HG03045 (cell line): ENCODE results near the gene SLC25A13.
"Not testable (repeated sequence)": the region's sequence is repeated elsewhere in the genome, so short reads cannot be mapped to it uniquely, and the experiment has no call there.

Experiments
- ATAC-seq: cut with Tn5 transposase; IDR thresholded peaks from one replicate; pipeline ENCODE4 v1.9.1; 2021; ENCODE audit warnings: mild to moderate bottlenecking, moderate library complexity; ENCODE audit not compliant: unreplicated experiment

Gene SLC25A13

GRCh38 chr7:96174812-96175211, 147.1 kb downstream of the SLC25A13 start:
- no peak for ATAC-seq

GRCh38 chr7:96173781-96174180, 148.1 kb downstream of the SLC25A13 start:
- no peak for ATAC-seq

GRCh38 chr7:96169439-96169838, 152.5 kb downstream of the SLC25A13 start:
- no peak for ATAC-seq

- ATAC-seq, result no peak
Measured at GRCh38 chr7:96167424-96167823, 154.5 kb downstream of the SLC25A13 start.

GRCh38 chr7:96161897-96162296, 160.0 kb downstream of the SLC25A13 start:
- ATAC-seq, result no peak

GRCh38 chr7:96157856-96158255, 164.0 kb downstream of the SLC25A13 start:
- no peak for ATAC-seq

GRCh38 chr7:96154506-96154905, 167.4 kb downstream of the SLC25A13 start:
- not testable (repeated sequence) for ATAC-seq

- ATAC-seq, result no peak
Measured at GRCh38 chr7:96152706-96153105, 169.2 kb downstream of the SLC25A13 start.

- no peak for ATAC-seq
Measured at GRCh38 chr7:96151889-96152288, 170.0 kb downstream of the SLC25A13 start.

- no peak for ATAC-seq
Measured at GRCh38 chr7:96144260-96144526, 177.7 kb downstream of the SLC25A13 start.

GRCh38 chr7:96143495-96144259, 178.2 kb downstream of the SLC25A13 start:
- no peak for ATAC-seq

- ATAC-seq, result no peak
Measured at GRCh38 chr7:96136600-96137239, 185.2 kb downstream of the SLC25A13 start.

- ATAC-seq, result no peak
Measured at GRCh38 chr7:96135241-96135640, 186.7 kb downstream of the SLC25A13 start.

GRCh38 chr7:96131525-96131924, 190.4 kb downstream of the SLC25A13 start:
- no peak for ATAC-seq

- ATAC-seq, result no peak
Measured at GRCh38 chr7:96127746-96128145, 194.2 kb downstream of the SLC25A13 start.

- ATAC-seq, result no peak
Measured at GRCh38 chr7:96126382-96126781, 195.5 kb downstream of the SLC25A13 start.

GRCh38 chr7:96122746-96123145, 199.2 kb downstream of the SLC25A13 start:
- no peak for ATAC-seq

GRCh38 chr7:96121752-96122151, 200.1 kb downstream of the SLC25A13 start:
- ATAC-seq, result no peak

- no peak for ATAC-seq
Measured at GRCh38 chr7:96120445-96121225, 201.3 kb downstream of the SLC25A13 start.

GRCh38 chr7:96118449-96119001, 203.4 kb downstream of the SLC25A13 start:
- no peak for ATAC-seq

- no peak for ATAC-seq
Measured at GRCh38 chr7:96116173-96116572, 205.7 kb downstream of the SLC25A13 start.

- no peak for ATAC-seq
Measured at GRCh38 chr7:96114190-96114589, 207.7 kb downstream of the SLC25A13 start.
